ENCODE results near the gene ANKRD10. TPM values are rescaled to one million over a fixed set of nuclear protein-coding genes. Genes with fewer than 3 reads are reported as not detected.

The ANKRD10 gene
- total and polyA plus RNA-seq, 2 donors from 2014 or later = 64.9 to 159 TPM

DNA sequence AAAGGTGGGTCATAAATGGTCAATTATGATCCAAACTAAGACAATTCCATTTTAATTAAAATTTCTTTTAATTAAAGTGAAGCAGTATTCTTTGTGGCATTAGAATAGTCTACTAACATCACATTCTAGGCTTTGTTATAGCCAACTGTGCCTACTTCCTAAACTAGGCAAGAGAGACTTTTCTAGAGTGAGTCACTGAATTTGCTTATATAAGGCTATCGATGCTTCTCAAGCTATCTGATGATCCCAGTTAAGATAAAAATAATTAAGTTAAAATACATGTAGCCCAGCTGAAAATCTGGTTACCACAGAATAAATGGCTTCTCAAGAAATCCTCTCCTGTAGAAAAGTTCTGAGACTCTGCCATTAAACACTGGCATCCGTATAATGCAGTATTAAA, 12.5 kb downstream of the ANKRD10 start:
- no peak overlapping the region for H3K27ac ChIP-seq (ENCODE audit: low read depth in 2 of 2, low read length in 2 of 2)
- no peaks in the 10 kb centered on the region for H3K9me3 ChIP-seq (ENCODE audit: control insufficient read depth in 2 of 3, insufficient read depth in 1 of 3, low read length in 3 of 3)
- intact Hi-C loops (cut with DNase I) = no loop called here
- FAIRE-seq (no peak), DNase-seq (no peak)
- H3K9ac ChIP-seq (ENCODE audit: low read length in 3 of 3) = no peak overlapping the region
- no peak overlapping the region for H3K4me3 ChIP-seq (ENCODE audit: low read length in 3 of 3)
- TF ChIP-seq CTCF (IDR thresholded peaks at IDR 0.05; ENCODE audit: borderline replicate concordance, extremely low read depth, insufficient read depth) = no peak
- H3K27me3 ChIP-seq (ENCODE audit: control insufficient read depth, insufficient read depth, low read length) = no peaks in the 10 kb centered on the region
- H3K4me1 ChIP-seq (ENCODE audit: control insufficient read depth in 2 of 3, insufficient read depth in 2 of 3, low read depth in 1 of 3, low read length in 3 of 3) = peaks cover 0 to 13% (median 6%) of the 10 kb centered on the region in 3 donors
- H3K36me3 ChIP-seq (ENCODE audit: control insufficient read depth in 2 of 3, insufficient read depth in 3 of 3, low read length in 3 of 3) = peaks cover 2 to 7% (median 7%) of the 10 kb centered on the region in 3 donors

GRCh38 chr13:110897521-110897920, 17.3 kb downstream of the ANKRD10 start:
- H3K27me3 ChIP-seq (ENCODE audit: control insufficient read depth, insufficient read depth, low read length) = no peaks in the 10 kb centered on the region
- no peak overlapping the region for H3K4me3 ChIP-seq (ENCODE audit: low read length in 3 of 3)
- no peak for TF ChIP-seq CTCF (IDR thresholded peaks at IDR 0.05; ENCODE audit: borderline replicate concordance, extremely low read depth, insufficient read depth)
- H3K9ac ChIP-seq (ENCODE audit: low read length in 3 of 3) = no peak overlapping the region
- FAIRE-seq (no peak), DNase-seq (no peak)
- no peak overlapping the region for H3K27ac ChIP-seq (ENCODE audit: low read depth in 2 of 2, low read length in 2 of 2)
- peaks cover 0 to 11% (median 0%) of the 10 kb centered on the region in 3 donors for H3K36me3 ChIP-seq (ENCODE audit: control insufficient read depth in 2 of 3, insufficient read depth in 3 of 3, low read length in 3 of 3)
- no peaks in the 10 kb centered on the region for H3K9me3 ChIP-seq (ENCODE audit: control insufficient read depth in 2 of 3, insufficient read depth in 1 of 3, low read length in 3 of 3)
- H3K4me1 ChIP-seq (ENCODE audit: control insufficient read depth in 2 of 3, insufficient read depth in 2 of 3, low read depth in 1 of 3, low read length in 3 of 3) = no peaks in the 10 kb centered on the region
- intact Hi-C loops (cut with DNase I) = no loop called here

DNA sequence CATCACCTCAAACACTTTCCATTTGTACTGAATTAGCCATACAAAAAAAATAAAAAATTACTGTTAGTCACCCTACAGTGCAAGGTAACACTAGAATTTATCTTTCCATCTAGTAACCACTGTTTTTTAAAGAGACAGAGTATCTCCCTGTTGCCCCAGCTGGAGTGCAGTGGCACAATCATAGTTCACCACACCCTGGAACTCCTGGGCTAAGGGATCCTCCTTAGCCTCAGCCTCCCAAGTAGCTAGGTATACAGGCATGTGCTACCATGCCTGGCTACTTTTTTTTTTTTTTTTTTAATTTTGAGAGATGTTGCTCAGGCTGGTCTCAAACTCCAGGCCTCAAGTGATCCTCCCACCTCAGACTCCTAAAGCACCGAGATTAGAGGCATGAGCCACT, 17.9 kb downstream of the ANKRD10 start:
- TF ChIP-seq CTCF (IDR thresholded peaks at IDR 0.05; ENCODE audit: borderline replicate concordance, extremely low read depth, insufficient read depth) = no peak
- no peak for FAIRE-seq

GRCh38 chr13:110894086-110894485, 20.8 kb downstream of the ANKRD10 start:
- Histone ChIP-seq H3K9ac (ENCODE audit: low read length in 3 of 3) (no peak overlapping the region), H3K36me3 (ENCODE audit: control insufficient read depth in 2 of 3, insufficient read depth in 3 of 3, low read length in 3 of 3) (peaks cover 0 to 11% (median 0%) of the 10 kb centered on the region in 3 donors), H3K4me1 (ENCODE audit: control insufficient read depth in 2 of 3, insufficient read depth in 2 of 3, low read depth in 1 of 3, low read length in 3 of 3) (no peaks in the 10 kb centered on the region), H3K27me3 (ENCODE audit: control insufficient read depth, insufficient read depth, low read length) (no peaks in the 10 kb centered on the region), H3K27ac (ENCODE audit: low read depth in 2 of 2, low read length in 2 of 2) (no peak overlapping the region), H3K9me3 (ENCODE audit: control insufficient read depth in 2 of 3, insufficient read depth in 1 of 3, low read length in 3 of 3) (no peaks in the 10 kb centered on the region), H3K4me3 (ENCODE audit: low read length in 3 of 3) (no peak overlapping the region)
- DNase-seq (no peak), FAIRE-seq (no peak)
- no peak for TF ChIP-seq CTCF (IDR thresholded peaks at IDR 0.05; ENCODE audit: borderline replicate concordance, extremely low read depth, insufficient read depth)
- intact Hi-C loops (cut with DNase I) = no loop called here

More for the DNA sequence above, 17.9 kb downstream of the ANKRD10 start:
- DNase-seq = no peak
- no peak overlapping the region for H3K4me3 ChIP-seq (ENCODE audit: low read length in 3 of 3)
- no peak overlapping the region for H3K27ac ChIP-seq (ENCODE audit: low read depth in 2 of 2, low read length in 2 of 2)
- intact Hi-C loops (cut with DNase I) = no loop called here
- no peak overlapping the region for H3K9ac ChIP-seq (ENCODE audit: low read length in 3 of 3)
- H3K4me1 ChIP-seq (ENCODE audit: control insufficient read depth in 2 of 3, insufficient read depth in 2 of 3, low read depth in 1 of 3, low read length in 3 of 3) = no peaks in the 10 kb centered on the region
- H3K27me3 ChIP-seq (ENCODE audit: control insufficient read depth, insufficient read depth, low read length) = no peaks in the 10 kb centered on the region
- no peaks in the 10 kb centered on the region for H3K9me3 ChIP-seq (ENCODE audit: control insufficient read depth in 2 of 3, insufficient read depth in 1 of 3, low read length in 3 of 3)
- peaks cover 0 to 11% (median 0%) of the 10 kb centered on the region in 3 donors for H3K36me3 ChIP-seq (ENCODE audit: control insufficient read depth in 2 of 3, insufficient read depth in 3 of 3, low read length in 3 of 3)
